Erythroblast (primary cell): ENCODE results near the gene ATG9A.
A peak's percentile ranks its signal among the peaks of the same experiment; 100 is the strongest.

ENCODE experiments used
- GATA1 ChIP-seq: IDR thresholded peaks from 2 replicates; pipeline ENCODE4 v1.6.1; 2011; ENCODE audit warnings: low read depth, mild to moderate bottlenecking, control low read depth, low read length, moderate library complexity
- POLR2A ChIP-seq: IDR thresholded peaks from 2 replicates; pipeline ENCODE4 v1.6.1; 2011; ENCODE audit warnings: mild to moderate bottlenecking, low read length

DNA sequence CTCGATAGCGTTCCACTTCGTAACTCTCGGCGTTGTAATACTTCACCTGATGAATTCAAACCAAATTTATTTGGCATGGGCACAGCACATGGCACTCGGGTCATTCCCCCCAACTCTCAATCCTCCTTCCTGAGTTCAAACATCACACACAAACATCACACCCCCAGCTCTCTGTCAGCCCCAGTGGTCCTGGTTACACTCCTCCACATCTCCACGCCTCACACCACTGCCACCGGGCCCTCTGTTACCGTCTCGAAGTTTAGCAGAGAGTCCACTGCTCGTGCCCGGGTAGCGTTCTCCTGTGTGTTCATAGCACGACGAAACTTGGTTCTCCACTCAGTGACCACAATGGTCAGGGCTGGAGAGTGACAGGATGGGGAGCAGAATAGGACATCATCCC is 15.3 kb downstream of the ATG9A start:
- TF ChIP-seq POLR2A (peak; percentile 11), GATA1 (no peak)
